Measurements from ENCODE around the gene UGP2. TPM values are rescaled to one million over a fixed set of nuclear protein-coding genes. Genes with fewer than 3 reads are reported as not detected.

UGP2 gene
- total and polyA plus RNA-seq, 2 of the 4 experiments (the other 2 are of a cell fraction) = 45.0 to 58.8 TPM

DNA sequence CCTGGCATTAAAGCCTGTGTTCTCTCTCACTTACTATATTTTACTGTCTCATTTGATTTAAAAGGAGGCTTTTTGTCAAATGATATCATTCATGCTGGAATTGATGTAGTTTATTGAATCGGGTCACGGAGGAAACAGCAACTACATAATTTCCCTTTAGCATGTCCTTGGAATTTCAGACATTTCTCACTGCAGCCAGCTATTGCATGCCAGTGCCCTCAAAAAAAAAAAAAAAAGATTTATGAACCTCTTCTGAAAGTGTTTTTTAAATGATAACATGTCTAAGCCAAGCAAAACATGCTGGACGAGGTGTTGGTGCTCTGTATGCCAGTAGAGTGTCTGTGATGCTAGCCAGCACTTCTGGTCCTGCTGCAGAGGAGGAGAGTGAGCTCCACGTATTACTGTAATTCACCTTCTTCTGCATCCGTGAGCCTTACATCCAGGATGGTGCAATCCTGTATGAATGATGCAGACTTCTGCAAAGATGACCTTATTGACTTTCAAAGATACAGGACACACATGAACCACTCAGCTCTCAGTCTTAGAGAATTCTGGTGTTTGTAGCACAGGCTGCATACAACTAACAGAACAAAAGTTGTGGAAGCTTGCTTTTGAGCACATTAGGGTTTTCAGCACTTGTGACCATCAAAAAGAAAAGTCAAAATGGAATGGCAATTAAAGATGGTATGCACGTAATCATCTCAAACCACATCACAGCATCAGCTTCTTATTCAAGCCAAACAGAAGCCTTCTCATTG lies 31.1 kb downstream of the UGP2 start (continued):
- no peak for TF ChIP-seq CEBPB (IDR thresholded peaks at IDR 0.05; ENCODE audit: low read depth, low read length)

GRCh38 chr2:63874204-63875130 lies 32.8 kb downstream of the UGP2 start:
- H3K27ac ChIP-seq (ENCODE audit: insufficient read depth, low read length) = no peak overlapping the region
- POLR2A ChIA-PET (ENCODE audit: unreplicated experiment) = no interaction called here

More at GRCh38 chr2:63874204-63875130, 32.8 kb downstream of the UGP2 start:
- ATAC-seq (ENCODE audit: low read depth) = no peak
- Histone ChIP-seq H3K9me1 (ENCODE audit: insufficient read depth, low read length) (peaks cover 8% of the 10 kb centered on the region), H2BK20ac (ENCODE audit: low read depth, low read length) (no peak overlapping the region), H2AK9ac (replicated peaks; ENCODE audit: low read depth, low read length, poor library complexity) (no peak overlapping the region), H3K14ac (replicated peaks; ENCODE audit: low read depth, low read length) (no peak overlapping the region), H2BK120ac (ENCODE audit: low read depth, low read length) (no peak overlapping the region), H2AK5ac (ENCODE audit: low read depth, low read length) (no peak overlapping the region), H3K36me3 (ENCODE audit: control insufficient read depth, insufficient read depth, low read length) (peaks cover 14% of the 10 kb centered on the region), H3K23ac (ENCODE audit: low read depth, low read length) (no peak overlapping the region), H3K4me2 (ENCODE audit: low read depth, low read length) (no peak overlapping the region), H2AFZ (replicated peaks; ENCODE audit: low read length, poor library complexity) (no peak overlapping the region), H3K56ac (ENCODE audit: extremely low read depth, insufficient read depth, low read length) (no peak overlapping the region), H3K4me1 (ENCODE audit: control insufficient read depth, insufficient read depth, low read length) (peaks cover 5% of the 10 kb centered on the region), H4K5ac (ENCODE audit: low read depth, low read length) (no peak overlapping the region), H4K20me1 (ENCODE audit: insufficient read depth, low read length) (peaks cover 3% of the 10 kb centered on the region; the same call in 1 of the 2 replicates), H3K4ac (ENCODE audit: low read depth, low read length) (no peak overlapping the region), H3K27me3 (ENCODE audit: control insufficient read depth, insufficient read depth, low read length) (no peaks in the 10 kb centered on the region), H2BK5ac (ENCODE audit: low read depth, low read length, poor library complexity, severe bottlenecking) (no peak overlapping the region), H3K4me3 (ENCODE audit: insufficient read depth, low read depth, low read length) (no peak overlapping the region), H3K18ac (ENCODE audit: low read depth, low read length) (no peak overlapping the region), H3K9ac (ENCODE audit: low read depth, low read length) (no peak overlapping the region), H2BK15ac (ENCODE audit: low read depth, low read length) (no peak overlapping the region), H3K79me1 (ENCODE audit: low read depth in 1 of 2, low read length in 2 of 2) (peaks cover 49 to 58% of the 10 kb centered on the region in 2 experiments), H4K8ac (ENCODE audit: low read depth in 2 of 2, low read length in 2 of 2) (no peak overlapping the region), H4K91ac (ENCODE audit: insufficient read depth, low read depth, low read length) (no peak overlapping the region), H3K9me3 (ENCODE audit: control insufficient read depth, insufficient read depth, low read length) (no peaks in the 10 kb centered on the region)
- dilution Hi-C loops (cut with HindIII; ENCODE audit: low sequenced_read_pairs, unreplicated experiment) (loop anchor here (25.0 kb wide), 1 partner anchor 187 kb away; no protein-coding TSS in a partner anchor), in situ Hi-C loops (cut with MboI; ENCODE audit: low sequenced_read_pairs) (no loop called here), intact Hi-C loops (cut with micrococcal nuclease) (no loop called here)
- DNase-seq = no peak
- no TSS peak for BruUV-seq (replicated peaks)
- CTCF ChIA-PET = interaction anchor here (1.0 kb wide), 1 partner anchor 8 kb away, joined by 3 read pairs; no protein-coding TSS in a partner anchor
- 94% methylated on average over 2 of the region's 5 CpGs; no CpG with 5 or more reads in 1 of the 2 experiments for WGBS, 2 experiments (ENCODE audit: extremely low coverage in 2 of 2, insufficient read length in 1 of 2)
- TF ChIP-seq CTCF (conservative IDR thresholded peaks at IDR 0.05; ENCODE audit: low read depth, low read length) = no peak
- TF ChIP-seq CEBPB (IDR thresholded peaks at IDR 0.05; ENCODE audit: low read depth, low read length) = no peak
- no peak for TF ChIP-seq CHD1 (IDR thresholded peaks at IDR 0.05; ENCODE audit: low read depth, low read length)
